ENCODE measurements around the gene ENTHD1.

Gene ENTHD1

GRCh38 chr22:39832627-39833074 lies 60.9 kb downstream of the ENTHD1 start:
- H3K27me3 ChIP-seq (ENCODE audit: control insufficient read depth in 2 of 2, insufficient read depth in 2 of 2, low read length in 2 of 2) = peaks cover 0 to 4% of the 10 kb centered on the region in 2 donors

GRCh38 chr22:39825661-39826102 lies 67.9 kb downstream of the ENTHD1 start:
- Histone ChIP-seq H3K27me3 (ENCODE audit: control insufficient read depth in 2 of 2, insufficient read depth in 2 of 2, low read length in 2 of 2) (no peaks in the 10 kb centered on the region), H3K9ac (ENCODE audit: low read depth in 1 of 2, low read length in 2 of 2) (no peak overlapping the region), H3K9me3 (ENCODE audit: control insufficient read depth in 2 of 2, low read length in 2 of 2) (no peaks in the 10 kb centered on the region), H3K4me1 (ENCODE audit: control insufficient read depth in 2 of 2, insufficient read depth in 2 of 2, low read length in 2 of 2) (no peaks in the 10 kb centered on the region), H3K4me3 (ENCODE audit: low read length in 2 of 2) (no peak overlapping the region), H3K27ac (ENCODE audit: low read depth in 2 of 2, low read length in 2 of 2) (no peak overlapping the region), H3K36me3 (ENCODE audit: control insufficient read depth in 2 of 2, insufficient read depth in 2 of 2, low read length in 2 of 2) (no peaks in the 10 kb centered on the region)

More at GRCh38 chr22:39832627-39833074, 60.9 kb downstream of the ENTHD1 start:
- no peaks in the 10 kb centered on the region for H3K4me1 ChIP-seq (ENCODE audit: control insufficient read depth in 2 of 2, insufficient read depth in 2 of 2, low read length in 2 of 2)
- H3K4me3 ChIP-seq (ENCODE audit: low read length in 2 of 2) = no peak overlapping the region
- no peak overlapping the region for H3K9ac ChIP-seq (ENCODE audit: low read depth in 1 of 2, low read length in 2 of 2)
- H3K9me3 ChIP-seq (ENCODE audit: control insufficient read depth in 2 of 2, low read length in 2 of 2) = no peaks in the 10 kb centered on the region
- H3K27ac ChIP-seq (ENCODE audit: low read depth in 2 of 2, low read length in 2 of 2) = no peak overlapping the region
- H3K36me3 ChIP-seq (ENCODE audit: control insufficient read depth in 2 of 2, insufficient read depth in 2 of 2, low read length in 2 of 2) = no peaks in the 10 kb centered on the region

- Histone ChIP-seq H3K9me3 (ENCODE audit: control insufficient read depth in 2 of 2, low read length in 2 of 2) (no peaks in the 10 kb centered on the region), H3K4me3 (ENCODE audit: low read length in 2 of 2) (no peak overlapping the region), H3K4me1 (ENCODE audit: control insufficient read depth in 2 of 2, insufficient read depth in 2 of 2, low read length in 2 of 2) (no peaks in the 10 kb centered on the region), H3K9ac (ENCODE audit: low read depth in 1 of 2, low read length in 2 of 2) (no peak overlapping the region), H3K27ac (ENCODE audit: low read depth in 2 of 2, low read length in 2 of 2) (no peak overlapping the region), H3K27me3 (ENCODE audit: control insufficient read depth in 2 of 2, insufficient read depth in 2 of 2, low read length in 2 of 2) (no peaks in the 10 kb centered on the region), H3K36me3 (ENCODE audit: control insufficient read depth in 2 of 2, insufficient read depth in 2 of 2, low read length in 2 of 2) (no peaks in the 10 kb centered on the region)
Observed at GRCh38 chr22:39821008-39821407, 72.6 kb downstream of the ENTHD1 start.

GRCh38 chr22:39820256-39820655 lies 73.3 kb downstream of the ENTHD1 start:
- no peaks in the 10 kb centered on the region for H3K4me1 ChIP-seq (ENCODE audit: control insufficient read depth in 2 of 2, insufficient read depth in 2 of 2, low read length in 2 of 2)
- no peaks in the 10 kb centered on the region for H3K27me3 ChIP-seq (ENCODE audit: control insufficient read depth in 2 of 2, insufficient read depth in 2 of 2, low read length in 2 of 2)
- H3K4me3 ChIP-seq (ENCODE audit: low read length in 2 of 2) = no peak overlapping the region
- H3K9me3 ChIP-seq (ENCODE audit: control insufficient read depth in 2 of 2, low read length in 2 of 2) = no peaks in the 10 kb centered on the region
- no peak overlapping the region for H3K27ac ChIP-seq (ENCODE audit: low read depth in 2 of 2, low read length in 2 of 2)
- H3K9ac ChIP-seq (ENCODE audit: low read depth in 1 of 2, low read length in 2 of 2) = no peak overlapping the region
- H3K36me3 ChIP-seq (ENCODE audit: control insufficient read depth in 2 of 2, insufficient read depth in 2 of 2, low read length in 2 of 2) = no peaks in the 10 kb centered on the region

- H3K27ac ChIP-seq (ENCODE audit: low read depth in 2 of 2, low read length in 2 of 2) = no peak overlapping the region
- no peaks in the 10 kb centered on the region for H3K36me3 ChIP-seq (ENCODE audit: control insufficient read depth in 2 of 2, insufficient read depth in 2 of 2, low read length in 2 of 2)
- no peak overlapping the region for H3K4me3 ChIP-seq (ENCODE audit: low read length in 2 of 2)
- H3K9ac ChIP-seq (ENCODE audit: low read depth in 1 of 2, low read length in 2 of 2) = no peak overlapping the region
- no peaks in the 10 kb centered on the region for H3K27me3 ChIP-seq (ENCODE audit: control insufficient read depth in 2 of 2, insufficient read depth in 2 of 2, low read length in 2 of 2)
- H3K9me3 ChIP-seq (ENCODE audit: control insufficient read depth in 2 of 2, low read length in 2 of 2) = no peaks in the 10 kb centered on the region
- H3K4me1 ChIP-seq (ENCODE audit: control insufficient read depth in 2 of 2, insufficient read depth in 2 of 2, low read length in 2 of 2) = no peaks in the 10 kb centered on the region
Observed at GRCh38 chr22:39819429-39819828, 74.1 kb downstream of the ENTHD1 start.

GRCh38 chr22:39818094-39818493 lies 75.5 kb downstream of the ENTHD1 start:
- no peak overlapping the region for H3K9ac ChIP-seq (ENCODE audit: low read depth in 1 of 2, low read length in 2 of 2)
- no peak overlapping the region for H3K4me3 ChIP-seq (ENCODE audit: low read length in 2 of 2)
- no peaks in the 10 kb centered on the region for H3K27me3 ChIP-seq (ENCODE audit: control insufficient read depth in 2 of 2, insufficient read depth in 2 of 2, low read length in 2 of 2)
- H3K9me3 ChIP-seq (ENCODE audit: control insufficient read depth in 2 of 2, low read length in 2 of 2) = no peaks in the 10 kb centered on the region
- H3K4me1 ChIP-seq (ENCODE audit: control insufficient read depth in 2 of 2, insufficient read depth in 2 of 2, low read length in 2 of 2) = no peaks in the 10 kb centered on the region
- H3K27ac ChIP-seq (ENCODE audit: low read depth in 2 of 2, low read length in 2 of 2) = no peak overlapping the region
- H3K36me3 ChIP-seq (ENCODE audit: control insufficient read depth in 2 of 2, insufficient read depth in 2 of 2, low read length in 2 of 2) = no peaks in the 10 kb centered on the region

GRCh38 chr22:39815932-39816331 lies 77.6 kb downstream of the ENTHD1 start:
- Histone ChIP-seq H3K27me3 (ENCODE audit: control insufficient read depth in 2 of 2, insufficient read depth in 2 of 2, low read length in 2 of 2) (no peaks in the 10 kb centered on the region), H3K9ac (ENCODE audit: low read depth in 1 of 2, low read length in 2 of 2) (no peak overlapping the region)

GRCh38 chr22:39814899-39815298 lies 78.7 kb downstream of the ENTHD1 start:
- H3K9me3 ChIP-seq (ENCODE audit: control insufficient read depth in 2 of 2, low read length in 2 of 2) = no peaks in the 10 kb centered on the region
- no peak overlapping the region for H3K27ac ChIP-seq (ENCODE audit: low read depth in 2 of 2, low read length in 2 of 2)
- H3K36me3 ChIP-seq (ENCODE audit: control insufficient read depth in 2 of 2, insufficient read depth in 2 of 2, low read length in 2 of 2) = no peaks in the 10 kb centered on the region
- no peak overlapping the region for H3K4me3 ChIP-seq (ENCODE audit: low read length in 2 of 2)
- no peak overlapping the region for H3K9ac ChIP-seq (ENCODE audit: low read depth in 1 of 2, low read length in 2 of 2)
- H3K27me3 ChIP-seq (ENCODE audit: control insufficient read depth in 2 of 2, insufficient read depth in 2 of 2, low read length in 2 of 2) = no peaks in the 10 kb centered on the region
- no peaks in the 10 kb centered on the region for H3K4me1 ChIP-seq (ENCODE audit: control insufficient read depth in 2 of 2, insufficient read depth in 2 of 2, low read length in 2 of 2)

More at GRCh38 chr22:39815932-39816331, 77.6 kb downstream of the ENTHD1 start:
- Histone ChIP-seq H3K27ac (ENCODE audit: low read depth in 2 of 2, low read length in 2 of 2) (no peak overlapping the region), H3K4me1 (ENCODE audit: control insufficient read depth in 2 of 2, insufficient read depth in 2 of 2, low read length in 2 of 2) (no peaks in the 10 kb centered on the region), H3K4me3 (ENCODE audit: low read length in 2 of 2) (no peak overlapping the region), H3K36me3 (ENCODE audit: control insufficient read depth in 2 of 2, insufficient read depth in 2 of 2, low read length in 2 of 2) (no peaks in the 10 kb centered on the region), H3K9me3 (ENCODE audit: control insufficient read depth in 2 of 2, low read length in 2 of 2) (no peaks in the 10 kb centered on the region)

- no peak overlapping the region for H3K27ac ChIP-seq (ENCODE audit: low read depth in 2 of 2, low read length in 2 of 2)
- no peaks in the 10 kb centered on the region for H3K36me3 ChIP-seq (ENCODE audit: control insufficient read depth in 2 of 2, insufficient read depth in 2 of 2, low read length in 2 of 2)
- H3K9ac ChIP-seq (ENCODE audit: low read depth in 1 of 2, low read length in 2 of 2) = no peak overlapping the region
- no peaks in the 10 kb centered on the region for H3K4me1 ChIP-seq (ENCODE audit: control insufficient read depth in 2 of 2, insufficient read depth in 2 of 2, low read length in 2 of 2)
- H3K27me3 ChIP-seq (ENCODE audit: control insufficient read depth in 2 of 2, insufficient read depth in 2 of 2, low read length in 2 of 2) = no peaks in the 10 kb centered on the region
- no peaks in the 10 kb centered on the region for H3K9me3 ChIP-seq (ENCODE audit: control insufficient read depth in 2 of 2, low read length in 2 of 2)
- no peak overlapping the region for H3K4me3 ChIP-seq (ENCODE audit: low read length in 2 of 2)
Observed at GRCh38 chr22:39809772-39810557, 83.6 kb downstream of the ENTHD1 start.

- Histone ChIP-seq H3K4me1 (ENCODE audit: control insufficient read depth in 2 of 2, insufficient read depth in 2 of 2, low read length in 2 of 2) (no peaks in the 10 kb centered on the region), H3K9me3 (ENCODE audit: control insufficient read depth in 2 of 2, low read length in 2 of 2) (no peaks in the 10 kb centered on the region), H3K9ac (ENCODE audit: low read depth in 1 of 2, low read length in 2 of 2) (no peak overlapping the region), H3K27ac (ENCODE audit: low read depth in 2 of 2, low read length in 2 of 2) (no peak overlapping the region), H3K27me3 (ENCODE audit: control insufficient read depth in 2 of 2, insufficient read depth in 2 of 2, low read length in 2 of 2) (no peaks in the 10 kb centered on the region), H3K4me3 (ENCODE audit: low read length in 2 of 2) (no peak overlapping the region), H3K36me3 (ENCODE audit: control insufficient read depth in 2 of 2, insufficient read depth in 2 of 2, low read length in 2 of 2) (no peaks in the 10 kb centered on the region)
Observed at GRCh38 chr22:39808081-39808480, 85.5 kb downstream of the ENTHD1 start.

All from mucosa of rectum (tissue), 2 donors.